ENCODE measurements around the gene DSTYK.

Gene DSTYK

DNA sequence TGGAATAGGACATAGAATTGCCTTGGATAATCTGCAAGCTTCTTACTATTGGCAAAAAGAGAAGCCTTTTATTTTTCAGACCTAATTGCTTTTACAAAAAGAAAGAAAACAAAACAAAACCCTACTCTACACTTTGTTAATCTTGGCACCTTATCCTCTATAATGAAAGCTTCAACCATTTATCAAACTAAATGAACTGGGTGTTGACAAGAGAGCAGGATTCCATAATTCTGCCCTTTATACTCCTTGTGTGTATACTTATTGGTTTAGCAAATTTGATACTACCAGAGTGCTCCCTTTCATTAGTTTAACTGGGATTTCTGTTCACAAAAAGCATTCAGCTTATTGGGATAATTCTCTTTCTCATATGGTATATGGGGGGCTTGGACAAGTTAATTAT lies 13.2 kb upstream of the DSTYK start:
- TF ChIP-seq, protein P1, sequence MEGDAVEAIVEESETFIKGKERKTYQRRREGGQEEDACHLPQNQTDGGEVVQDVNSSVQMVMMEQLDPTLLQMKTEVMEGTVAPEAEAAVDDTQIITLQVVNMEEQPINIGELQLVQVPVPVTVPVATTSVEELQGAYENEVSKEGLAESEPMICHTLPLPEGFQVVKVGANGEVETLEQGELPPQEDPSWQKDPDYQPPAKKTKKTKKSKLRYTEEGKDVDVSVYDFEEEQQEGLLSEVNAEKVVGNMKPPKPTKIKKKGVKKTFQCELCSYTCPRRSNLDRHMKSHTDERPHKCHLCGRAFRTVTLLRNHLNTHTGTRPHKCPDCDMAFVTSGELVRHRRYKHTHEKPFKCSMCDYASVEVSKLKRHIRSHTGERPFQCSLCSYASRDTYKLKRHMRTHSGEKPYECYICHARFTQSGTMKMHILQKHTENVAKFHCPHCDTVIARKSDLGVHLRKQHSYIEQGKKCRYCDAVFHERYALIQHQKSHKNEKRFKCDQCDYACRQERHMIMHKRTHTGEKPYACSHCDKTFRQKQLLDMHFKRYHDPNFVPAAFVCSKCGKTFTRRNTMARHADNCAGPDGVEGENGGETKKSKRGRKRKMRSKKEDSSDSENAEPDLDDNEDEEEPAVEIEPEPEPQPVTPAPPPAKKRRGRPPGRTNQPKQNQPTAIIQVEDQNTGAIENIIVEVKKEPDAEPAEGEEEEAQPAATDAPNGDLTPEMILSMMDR (IDR thresholded peaks at IDR 0.05; ENCODE audit: borderline replicate concordance, control extremely low read depth, extremely low read depth, insufficient read depth, missing control alignments) = no peak
- in situ Hi-C loops (cut with MboI; ENCODE audit: low sequenced_read_pairs, unreplicated experiment) = no loop called here
- no peak for DNase-seq (ENCODE audit: low spot score)

DNA sequence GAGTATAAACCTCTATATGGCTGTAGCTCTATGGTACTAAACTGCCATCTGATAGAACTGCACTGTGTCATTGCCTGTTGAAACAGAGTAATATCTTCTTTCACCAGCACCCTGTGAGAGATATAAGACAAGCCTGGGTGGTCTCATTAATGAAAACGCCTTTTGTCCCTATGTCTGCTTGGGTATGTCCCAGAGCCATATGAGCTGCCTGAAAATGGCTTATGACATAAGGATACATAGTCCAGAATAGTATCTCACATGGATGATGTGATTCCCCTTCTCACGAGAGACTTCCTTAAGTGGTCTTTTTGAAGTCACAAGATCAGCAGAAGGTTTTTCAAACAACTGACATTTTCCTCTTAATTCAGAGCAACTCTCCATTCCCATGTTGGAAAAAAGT lies 8.9 kb upstream of the DSTYK start:
- no peak for DNase-seq (ENCODE audit: low spot score)
- TF ChIP-seq, protein P1 (IDR thresholded peaks at IDR 0.05; ENCODE audit: borderline replicate concordance, control extremely low read depth, extremely low read depth, insufficient read depth, missing control alignments) = no peak
- in situ Hi-C loops (cut with MboI; ENCODE audit: low sequenced_read_pairs, unreplicated experiment) = no loop called here

DNA sequence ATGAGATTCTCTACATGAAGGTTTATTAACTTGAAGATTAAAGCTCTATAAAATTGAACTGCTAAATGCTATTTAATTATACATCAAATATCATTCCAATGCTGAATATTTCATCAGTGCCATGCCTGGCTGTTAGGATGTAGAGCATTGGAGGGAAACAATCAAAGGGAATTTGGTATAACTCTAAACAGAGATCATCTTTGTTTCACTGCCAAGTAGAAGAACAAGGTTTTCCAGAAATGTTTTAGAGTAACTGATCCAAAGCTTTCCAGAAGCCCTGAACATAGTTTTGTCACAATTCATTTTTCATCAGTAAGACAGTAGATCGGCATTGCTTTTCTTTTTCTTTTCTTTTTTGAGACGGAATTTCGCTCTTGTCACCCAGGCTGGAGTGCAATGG lies 5.9 kb upstream of the DSTYK start:
- TF ChIP-seq, protein P1 (IDR thresholded peaks at IDR 0.05; ENCODE audit: borderline replicate concordance, control extremely low read depth, extremely low read depth, insufficient read depth, missing control alignments) = no peak
- in situ Hi-C loops (cut with MboI; ENCODE audit: low sequenced_read_pairs, unreplicated experiment) = no loop called here

DNA sequence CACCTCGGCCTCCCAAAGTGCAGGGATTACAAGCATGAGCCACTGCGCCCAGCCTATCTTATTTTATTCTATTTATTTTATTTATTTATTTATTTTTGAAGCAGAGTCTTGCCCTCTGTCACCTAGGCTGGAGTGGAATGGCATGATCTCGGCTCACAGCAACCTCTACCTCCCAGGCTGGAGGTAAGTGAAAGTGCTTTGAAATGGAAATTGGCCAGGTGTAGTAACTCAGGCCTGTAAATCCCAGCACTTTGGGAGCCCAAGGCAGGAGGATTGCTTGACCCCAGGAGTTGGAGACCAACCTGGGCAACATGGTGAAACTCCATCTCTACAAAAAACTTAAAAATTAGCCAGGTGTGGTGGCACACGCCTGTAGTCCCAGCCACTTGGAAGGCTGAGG lies 5.1 kb upstream of the DSTYK start:
- in situ Hi-C loops (cut with MboI; ENCODE audit: low sequenced_read_pairs, unreplicated experiment) = no loop called here
- DNase-seq (ENCODE audit: low spot score) = no peak
- TF ChIP-seq, protein P1 (IDR thresholded peaks at IDR 0.05; ENCODE audit: borderline replicate concordance, control extremely low read depth, extremely low read depth, insufficient read depth, missing control alignments) = no peak

More for the DNA sequence above, 5.9 kb upstream of the DSTYK start:
- DNase-seq (ENCODE audit: low spot score) = no peak

DNA sequence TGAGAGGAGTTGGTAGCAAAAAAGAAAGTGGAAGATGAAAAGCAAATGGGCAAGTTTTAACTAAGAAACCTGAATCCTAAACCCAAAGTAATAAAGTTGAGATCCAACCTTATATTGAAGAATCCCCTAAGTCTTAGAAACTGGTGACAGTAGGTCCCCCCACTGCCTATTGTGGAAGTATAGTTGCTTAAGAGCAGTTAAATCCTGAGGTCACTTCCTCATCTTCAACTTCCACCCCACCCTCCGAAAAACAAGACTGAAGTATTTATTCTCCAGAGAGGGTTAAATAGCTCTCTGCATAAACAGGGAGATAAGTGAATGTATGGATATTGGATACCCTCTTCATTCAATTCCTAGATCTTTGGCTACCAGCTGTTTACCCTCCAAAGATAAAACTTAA lies 3.3 kb upstream of the DSTYK start:
- TF ChIP-seq, protein P1 (IDR thresholded peaks at IDR 0.05; ENCODE audit: borderline replicate concordance, control extremely low read depth, extremely low read depth, insufficient read depth, missing control alignments) = no peak
- DNase-seq (ENCODE audit: low spot score) = no peak
- in situ Hi-C loops (cut with MboI; ENCODE audit: low sequenced_read_pairs, unreplicated experiment) = no loop called here

DNA sequence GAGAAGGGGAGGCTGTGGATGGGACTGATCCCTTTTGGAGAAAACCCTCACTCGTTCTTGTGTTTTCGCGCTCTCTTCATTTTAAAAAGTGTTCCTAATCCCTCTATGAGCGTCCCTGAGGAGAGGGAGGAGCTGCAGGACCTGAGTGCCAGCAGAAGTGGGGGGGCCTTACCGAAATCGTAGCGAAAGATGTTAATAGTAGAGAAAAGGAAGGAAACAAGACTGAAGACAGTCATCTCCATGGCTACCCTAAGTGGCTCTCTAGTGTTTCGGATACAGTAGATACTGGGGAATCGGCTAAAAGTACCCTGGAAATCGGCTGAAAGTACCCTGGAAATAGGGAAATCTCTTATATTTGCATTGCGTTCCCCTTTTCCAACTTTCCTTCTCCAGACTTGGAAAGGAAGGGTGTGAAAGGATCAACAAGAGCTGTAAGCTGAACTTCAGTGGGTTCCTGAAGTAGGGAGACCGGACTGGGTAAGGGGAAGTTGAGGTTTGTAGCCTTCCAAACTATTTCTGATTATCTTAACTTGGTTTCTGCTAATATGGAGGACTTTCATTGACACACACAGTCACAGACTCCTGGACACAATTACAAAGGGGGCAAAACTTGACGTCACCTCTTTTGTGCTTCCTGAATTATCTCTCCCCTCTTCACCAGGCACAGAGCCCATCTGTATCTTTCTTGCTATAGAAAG lies 486 bp upstream of the DSTYK start:
- no peak for DNase-seq (ENCODE audit: low spot score)
- in situ Hi-C loops (cut with MboI; ENCODE audit: low sequenced_read_pairs, unreplicated experiment) = no loop called here
- TF ChIP-seq, protein P1 (IDR thresholded peaks at IDR 0.05; ENCODE audit: borderline replicate concordance, control extremely low read depth, extremely low read depth, insufficient read depth, missing control alignments) = no peak
